Measurements from ENCODE around the gene MYO9A. TPM values are rescaled to one million over a fixed set of nuclear protein-coding genes. Genes with fewer than 3 reads are reported as not detected.

MYO9A gene
- polyA plus RNA-seq (2013, experiment 1 of 2) = 6.1 TPM
- polyA plus RNA-seq (2013, experiment 2 of 2) = 7.9 TPM

DNA sequence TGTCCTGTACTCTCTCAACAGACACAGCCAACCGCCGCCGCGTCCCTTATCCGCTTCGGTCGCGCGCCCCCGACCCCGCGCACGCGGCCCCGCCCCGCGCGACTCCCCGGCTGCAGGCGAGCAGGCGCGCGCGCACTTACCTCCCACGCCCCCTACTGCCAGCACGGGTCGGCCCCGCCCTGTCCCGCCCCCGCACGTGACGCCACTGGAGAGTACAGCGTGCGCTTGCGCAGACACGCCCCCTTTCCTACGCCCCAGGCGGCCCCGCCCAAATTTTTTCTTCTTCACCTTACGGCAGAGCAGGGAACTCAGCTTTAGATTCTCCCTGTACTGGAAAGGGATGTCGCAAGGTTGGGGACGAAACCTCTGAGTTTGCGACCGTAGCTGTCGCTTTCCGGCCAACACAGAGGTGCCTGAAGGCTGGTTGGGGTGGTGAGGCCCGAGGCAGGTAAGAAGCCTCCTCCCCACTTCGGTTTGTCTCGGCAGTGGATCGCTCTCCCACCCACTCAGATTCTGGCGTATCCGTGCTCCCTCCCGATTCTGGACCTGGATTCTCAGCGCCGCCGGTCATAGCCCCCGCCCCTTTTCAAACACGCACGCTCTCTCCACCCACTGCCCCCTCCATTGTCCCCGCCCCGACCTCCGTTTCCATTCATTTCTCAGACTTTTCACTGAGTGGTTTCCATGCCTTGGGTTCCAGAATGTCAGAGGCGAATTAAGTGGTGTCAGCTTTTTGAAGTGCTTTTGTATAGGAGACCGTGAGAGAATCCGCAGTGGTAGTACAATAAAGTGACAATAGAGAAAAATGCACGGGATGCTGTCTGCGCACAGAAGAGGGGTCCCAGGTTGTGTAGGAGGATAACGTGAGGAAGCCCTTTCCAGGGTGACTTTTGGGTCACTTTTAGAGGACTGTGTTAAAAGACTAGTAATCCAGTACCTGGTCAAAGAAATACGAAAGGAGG is at the start of gene MYO9A, which contains the start of gene SENP8:
Gene MYO9A (minus strand): TSS at position 134 of the 962 bp plus-strand sequence. CDS start 71,587 bp downstream, outside the sequence.
Gene SENP8 (plus strand): TSS at position 387 of the 962 bp plus-strand sequence. CDS start 21,221 bp downstream, outside the sequence.
- 1% methylated on average over 69 of the region's 69 CpGs for WGBS
- H3K4me3 ChIP-seq (ENCODE audit: low read length) = peak within 1 kb of the TSS; percentile 98
- H3K9me3 ChIP-seq (ENCODE audit: insufficient read depth, low read depth, low read length) = no peaks in the 10 kb centered on the region
- H3K9ac ChIP-seq (ENCODE audit: low read depth, low read length) = peak within 1 kb of the TSS; percentile 97
- peaks cover 10% of the 10 kb centered on the region for H3K4me1 ChIP-seq (ENCODE audit: insufficient read depth, low read length)
- H3K27ac ChIP-seq (ENCODE audit: low read depth, low read length) = peak within 1 kb of the TSS; percentile 98
- H3K27me3 ChIP-seq (ENCODE audit: insufficient read depth, low read length) = no peaks in the 10 kb centered on the region
- H3K36me3 ChIP-seq (ENCODE audit: insufficient read depth, low read length) = no peaks in the 10 kb centered on the region

DNA sequence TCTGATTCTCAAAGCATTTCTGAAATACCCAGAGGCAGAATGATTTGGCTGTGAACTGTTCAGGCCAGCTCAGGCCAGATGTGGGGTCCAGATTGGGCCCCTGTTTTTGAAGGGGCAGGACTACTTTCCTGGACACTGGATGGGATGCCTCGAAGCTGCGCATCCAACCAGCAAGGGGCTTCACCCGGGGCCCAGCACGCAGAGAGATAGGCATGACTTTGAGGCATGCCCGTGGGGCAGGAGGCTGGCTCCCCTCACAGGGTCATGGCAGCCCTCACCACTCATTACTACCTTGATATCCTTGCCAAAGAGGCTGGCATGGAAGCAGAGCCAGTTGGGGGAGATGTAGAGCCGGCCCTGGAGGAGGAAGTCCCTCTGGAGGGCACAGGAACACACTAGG is 49.5 kb upstream of the MYO9A start:
- Histone ChIP-seq H3K9me3 (ENCODE audit: insufficient read depth, low read depth, low read length) (no peaks in the 10 kb centered on the region), H3K36me3 (ENCODE audit: insufficient read depth, low read length) (no peaks in the 10 kb centered on the region), H3K27me3 (ENCODE audit: insufficient read depth, low read length) (no peaks in the 10 kb centered on the region), H3K4me3 (ENCODE audit: low read length) (no peak overlapping the region), H3K27ac (ENCODE audit: low read depth, low read length) (no peak overlapping the region), H3K4me1 (ENCODE audit: insufficient read depth, low read length) (no peaks in the 10 kb centered on the region), H3K9ac (ENCODE audit: low read depth, low read length) (no peak overlapping the region)
- 98% methylated on average over 6 of the region's 6 CpGs for WGBS

GRCh38 chr15:72166716-72167417 is 48.9 kb upstream of the MYO9A start:
- Histone ChIP-seq H3K4me3 (ENCODE audit: low read length) (no peak overlapping the region), H3K36me3 (ENCODE audit: insufficient read depth, low read length) (no peaks in the 10 kb centered on the region), H3K4me1 (ENCODE audit: insufficient read depth, low read length) (no peaks in the 10 kb centered on the region), H3K9ac (ENCODE audit: low read depth, low read length) (no peak overlapping the region), H3K9me3 (ENCODE audit: insufficient read depth, low read depth, low read length) (no peaks in the 10 kb centered on the region), H3K27me3 (ENCODE audit: insufficient read depth, low read length) (no peaks in the 10 kb centered on the region), H3K27ac (ENCODE audit: low read depth, low read length) (no peak overlapping the region)
- 92% methylated on average over 5 of the region's 5 CpGs for WGBS

- no peaks in the 10 kb centered on the region for H3K27me3 ChIP-seq (ENCODE audit: insufficient read depth, low read length)
- no peaks in the 10 kb centered on the region for H3K36me3 ChIP-seq (ENCODE audit: insufficient read depth, low read length)
- no peaks in the 10 kb centered on the region for H3K9me3 ChIP-seq (ENCODE audit: insufficient read depth, low read depth, low read length)
- H3K4me3 ChIP-seq (ENCODE audit: low read length) = no peak overlapping the region
- H3K9ac ChIP-seq (ENCODE audit: low read depth, low read length) = no peak overlapping the region
- WGBS = 83% methylated on average over 4 of the region's 4 CpGs
- no peaks in the 10 kb centered on the region for H3K4me1 ChIP-seq (ENCODE audit: insufficient read depth, low read length)
- no peak overlapping the region for H3K27ac ChIP-seq (ENCODE audit: low read depth, low read length)
These were observed 45.8 kb upstream of the MYO9A start for GRCh38 chr15:72163719-72164118.

DNA sequence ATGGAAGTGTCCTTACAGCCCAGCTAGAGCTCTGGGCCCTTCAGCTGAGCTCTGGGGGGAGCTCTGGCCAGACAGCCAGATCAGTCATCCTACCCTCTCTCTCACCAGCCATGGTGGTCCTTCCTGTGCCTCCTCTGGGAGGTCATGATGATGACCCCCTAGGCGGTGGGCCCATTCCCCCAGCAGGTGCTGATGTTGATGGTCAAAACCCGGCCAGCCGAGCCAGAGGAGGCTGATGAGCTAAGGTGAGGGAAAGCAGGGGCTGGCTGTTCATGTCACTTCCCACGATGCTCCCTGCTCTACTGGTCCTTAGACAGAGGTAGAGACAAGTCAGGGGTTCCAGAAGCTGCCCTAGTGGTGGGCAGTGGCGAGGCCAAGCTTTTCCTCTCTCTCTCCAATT is 44.6 kb upstream of the MYO9A start:
- H3K4me1 ChIP-seq (ENCODE audit: insufficient read depth, low read length) = no peaks in the 10 kb centered on the region
- no peak overlapping the region for H3K4me3 ChIP-seq (ENCODE audit: low read length)
- no peaks in the 10 kb centered on the region for H3K36me3 ChIP-seq (ENCODE audit: insufficient read depth, low read length)
- WGBS = 89% methylated on average over 5 of the region's 5 CpGs
- no peaks in the 10 kb centered on the region for H3K9me3 ChIP-seq (ENCODE audit: insufficient read depth, low read depth, low read length)
- H3K27ac ChIP-seq (ENCODE audit: low read depth, low read length) = no peak overlapping the region
- H3K9ac ChIP-seq (ENCODE audit: low read depth, low read length) = no peak overlapping the region
- H3K27me3 ChIP-seq (ENCODE audit: insufficient read depth, low read length) = no peaks in the 10 kb centered on the region

DNA sequence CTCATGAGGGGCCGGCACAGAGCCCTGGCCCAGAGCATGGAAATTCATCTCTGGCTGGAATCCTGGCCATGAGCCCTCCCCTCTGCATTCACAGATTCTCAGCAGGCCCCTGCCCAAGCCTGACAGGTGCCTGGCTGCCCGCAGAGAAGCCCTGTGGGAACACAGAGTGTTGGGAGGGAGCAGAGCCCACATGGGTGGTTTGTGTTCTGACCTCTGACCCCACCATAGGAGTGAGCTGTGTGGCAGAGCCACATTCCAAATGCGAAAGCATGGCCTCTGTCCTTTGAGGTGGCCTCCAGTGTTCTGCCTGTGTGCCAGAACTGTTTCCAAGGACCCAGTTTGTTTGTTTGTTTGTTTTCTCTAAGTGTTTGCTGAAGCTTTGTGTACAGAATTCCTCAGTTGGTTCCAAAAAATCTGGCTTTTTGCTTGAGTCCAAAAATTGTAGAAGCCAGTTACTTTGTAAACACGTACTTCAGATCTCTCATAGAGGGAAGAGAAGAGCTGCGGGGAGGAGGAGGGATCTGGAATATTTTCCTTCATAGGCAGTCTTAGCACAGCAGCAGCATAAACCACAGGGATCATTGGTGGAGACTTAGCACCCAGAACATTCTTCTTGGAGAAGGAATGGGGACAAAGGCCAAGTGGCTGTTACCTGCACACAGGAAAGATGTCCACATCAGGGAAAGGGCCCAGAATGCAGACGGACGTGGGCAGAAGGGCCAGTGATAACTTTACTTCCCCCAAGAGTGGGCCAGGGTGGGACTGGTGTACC is 43.6 kb upstream of the MYO9A start:
- 85% methylated on average over 7 of the region's 7 CpGs for WGBS
- Histone ChIP-seq H3K4me1 (ENCODE audit: insufficient read depth, low read length) (no peaks in the 10 kb centered on the region), H3K36me3 (ENCODE audit: insufficient read depth, low read length) (no peaks in the 10 kb centered on the region), H3K9ac (ENCODE audit: low read depth, low read length) (no peak overlapping the region), H3K27me3 (ENCODE audit: insufficient read depth, low read length) (no peaks in the 10 kb centered on the region), H3K9me3 (ENCODE audit: insufficient read depth, low read depth, low read length) (no peaks in the 10 kb centered on the region), H3K27ac (ENCODE audit: low read depth, low read length) (no peak overlapping the region), H3K4me3 (ENCODE audit: low read length) (no peak overlapping the region)

GRCh38 chr15:72160696-72161245 is 42.8 kb upstream of the MYO9A start:
- WGBS = 89% methylated on average over 4 of the region's 5 CpGs

GRCh38 chr15:72156928-72157327 is 39.0 kb upstream of the MYO9A start:
- H3K27me3 ChIP-seq (ENCODE audit: insufficient read depth, low read length) = peaks cover 3% of the 10 kb centered on the region; the same call in 1 of the 2 replicates
- no peaks in the 10 kb centered on the region for H3K9me3 ChIP-seq (ENCODE audit: insufficient read depth, low read depth, low read length)
- no peak overlapping the region for H3K9ac ChIP-seq (ENCODE audit: low read depth, low read length)
- H3K36me3 ChIP-seq (ENCODE audit: insufficient read depth, low read length) = no peaks in the 10 kb centered on the region
- peaks cover 3% of the 10 kb centered on the region; the same call in 1 of the 2 replicates for H3K4me1 ChIP-seq (ENCODE audit: insufficient read depth, low read length)
- no peak overlapping the region for H3K4me3 ChIP-seq (ENCODE audit: low read length)
- 100% methylated on average over 2 of the region's 2 CpGs for WGBS
- H3K27ac ChIP-seq (ENCODE audit: low read depth, low read length) = no peak overlapping the region

More at GRCh38 chr15:72160696-72161245, 42.8 kb upstream of the MYO9A start:
- Histone ChIP-seq H3K27me3 (ENCODE audit: insufficient read depth, low read length) (no peaks in the 10 kb centered on the region), H3K9me3 (ENCODE audit: insufficient read depth, low read depth, low read length) (no peaks in the 10 kb centered on the region), H3K27ac (ENCODE audit: low read depth, low read length) (no peak overlapping the region), H3K9ac (ENCODE audit: low read depth, low read length) (no peak overlapping the region), H3K4me1 (ENCODE audit: insufficient read depth, low read length) (peaks cover 1% of the 10 kb centered on the region; the same call in 1 of the 2 replicates), H3K4me3 (ENCODE audit: low read length) (no peak overlapping the region), H3K36me3 (ENCODE audit: insufficient read depth, low read length) (no peaks in the 10 kb centered on the region)

- 53% methylated on average over 19 of the region's 19 CpGs for WGBS
- Histone ChIP-seq H3K4me1 (ENCODE audit: insufficient read depth, low read length) (peaks cover 3% of the 10 kb centered on the region; the same call in 1 of the 2 replicates), H3K4me3 (ENCODE audit: low read length) (peak overlapping the region; percentile 31), H3K27ac (ENCODE audit: low read depth, low read length) (no peak overlapping the region), H3K27me3 (ENCODE audit: insufficient read depth, low read length) (peaks cover 3% of the 10 kb centered on the region; the same call in 1 of the 2 replicates), H3K36me3 (ENCODE audit: insufficient read depth, low read length) (no peaks in the 10 kb centered on the region), H3K9ac (ENCODE audit: low read depth, low read length) (0 out of 2 replicates have a peak overlapping the region, but pooled peaks have one; percentile 5), H3K9me3 (ENCODE audit: insufficient read depth, low read depth, low read length) (no peaks in the 10 kb centered on the region)
These were observed 38.0 kb upstream of the MYO9A start for GRCh38 chr15:72155635-72156616.
